Muscle of leg (tissue), 16 donors: Measurements from ENCODE around the gene RASGRF1. TPM values are rescaled to one million over a fixed set of nuclear protein-coding genes. Genes with fewer than 3 reads are reported as not detected.
A peak's percentile ranks its signal among the peaks of the same experiment; 100 is the strongest.

Experiments used
- DNase-seq: peaks from one replicate; pipeline ENCODE4 v3.0.0; 2013
- H3K27ac ChIP-seq: one replicate; pipeline ENCODE4 v1.5.1; 2013; ENCODE audit warnings: mild to moderate bottlenecking, low read length, control low read depth
- H3K27me3 ChIP-seq: one replicate; pipeline ENCODE4 v1.6.1; 2013; ENCODE audit warnings: low read length; ENCODE audit not compliant: control insufficient read depth, insufficient read depth
- H3K36me3 ChIP-seq: one replicate; pipeline ENCODE4 v1.6.1; 2013; ENCODE audit warnings: low read length; ENCODE audit not compliant: control insufficient read depth, insufficient read depth
- H3K4me1 ChIP-seq: one replicate; pipeline ENCODE4 v1.6.1; 2013; ENCODE audit warnings: low read length; ENCODE audit not compliant: control insufficient read depth, insufficient read depth
- H3K4me3 ChIP-seq: one replicate; pipeline ENCODE4 v1.5.1; 2013; ENCODE audit warnings: low read length, control low read depth
- H3K9me3 ChIP-seq: replicated peaks from 2 replicates; pipeline ENCODE4 v1.6.1; 2013; ENCODE audit warnings: low read depth, low read length; ENCODE audit not compliant: control insufficient read depth
- WGBS: methylation state at CpG from one replicate; pipeline ENCODE4 v1.1.5; 2013; ENCODE audit warnings: missing lambda C conversion rate; ENCODE audit not compliant: insufficient coverage; 5-methylcytosine and 5-hydroxymethylcytosine counted together
- long read RNA-seq, 11 donors: transcript quantifications; one replicate each; lab custom pipeline, GENCODE V29; 2026
- polyA plus RNA-seq, 8 donors: library from polyadenylated mRNA; unstranded; fragments of 120-200 nt; gene quantifications; one replicate each; pipeline versions ENCODE4 v1.2.1 to v1.2.3, GENCODE V29; 2013; ENCODE audit warnings: inconsistent platforms in 1 of 8, low replicate concordance in 1 of 8; ENCODE audit not compliant: insufficient read length in 8 of 8, insufficient read depth in 1 of 8
- total RNA-seq: library from RNA; stranded (reverse); fragments of 120-200 nt; gene quantifications from one replicate; pipeline ENCODE4 v1.2.4, GENCODE V29; 2013

The RASGRF1 gene
- total RNA-seq (0.13 TPM), polyA plus RNA-seq (under 1 TPM; 0.08 to 0.93 (median 0.23) TPM)
- long read RNA-seq, donor 1, result 0 reads
- long read RNA-seq, donor 2, result 0 reads
- long read RNA-seq, donor 3, result 0 reads
- long read RNA-seq, donor 4, result 0 reads
- long read RNA-seq, donor 5, result 0 reads
- long read RNA-seq, donor 6, result 0 reads
- long read RNA-seq, donor 7, result 0 reads
- long read RNA-seq, donor 8, result 0 reads
- long read RNA-seq, donor 9, result 0 reads
- long read RNA-seq, donor 10, result 0 reads
- long read RNA-seq, donor 11, result 0 reads

- peak within 1 kb of the TSS; percentile 10 for H3K4me3 ChIP-seq
- no peak within 1 kb of the TSS for H3K27ac ChIP-seq
- peaks cover 83% of the 10 kb centered on the region for H3K27me3 ChIP-seq
- under 1% methylated on average over 50 of the region's 61 CpGs for WGBS
- no peaks in the 10 kb centered on the region for H3K36me3 ChIP-seq
- H3K9me3 ChIP-seq, result no peaks in the 10 kb centered on the region
- DNase-seq, result peak; percentile 36
- H3K4me1 ChIP-seq, result peaks cover 20% of the 10 kb centered on the region
These were observed at the start of gene RASGRF1 for GRCh38 chr15:79090487-79091203. Gene RASGRF1 (minus strand): TSS chr15:79090780. CDS start chr15:79090498, 282 bp downstream.

GRCh38 chr15:79136434-79137046 lies 46.0 kb upstream of the RASGRF1 start:
- Histone ChIP-seq H3K36me3 (no peaks in the 10 kb centered on the region), H3K9me3 (no peaks in the 10 kb centered on the region), H3K27me3 (peaks cover 2% of the 10 kb centered on the region), H3K4me1 (no peaks in the 10 kb centered on the region), H3K27ac (no peak overlapping the region), H3K4me3 (no peak overlapping the region)
- DNase-seq, result no peak
- WGBS, result 40% methylated on average over 1 of the region's 3 CpGs

DNA sequence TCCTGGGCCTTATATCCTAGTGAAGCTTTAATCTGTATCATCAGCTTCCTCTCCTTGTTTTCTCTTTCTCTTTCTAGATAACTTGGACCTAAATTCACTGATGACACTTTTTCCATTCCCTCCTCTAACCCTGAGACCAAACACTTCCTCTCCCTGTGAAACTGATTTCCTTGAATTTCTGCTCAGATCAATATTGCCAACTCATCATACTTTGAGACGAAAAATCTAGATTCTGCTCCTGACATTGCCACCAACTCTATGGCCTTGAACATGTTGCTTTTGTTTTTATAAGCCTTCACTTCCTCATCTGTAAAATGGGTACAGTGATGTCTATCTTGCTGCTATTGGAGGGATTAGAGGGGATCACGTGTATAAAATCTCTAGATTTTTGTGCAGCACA lies 42.7 kb upstream of the RASGRF1 start:
- Histone ChIP-seq H3K27ac (no peak overlapping the region), H3K9me3 (peaks cover 3% of the 10 kb centered on the region), H3K36me3 (no peaks in the 10 kb centered on the region), H3K27me3 (peaks cover 5% of the 10 kb centered on the region), H3K4me3 (no peak overlapping the region), H3K4me1 (no peaks in the 10 kb centered on the region)
- no peak for DNase-seq
- no CpG with 5 or more reads among the region's 2 CpGs for WGBS

DNA sequence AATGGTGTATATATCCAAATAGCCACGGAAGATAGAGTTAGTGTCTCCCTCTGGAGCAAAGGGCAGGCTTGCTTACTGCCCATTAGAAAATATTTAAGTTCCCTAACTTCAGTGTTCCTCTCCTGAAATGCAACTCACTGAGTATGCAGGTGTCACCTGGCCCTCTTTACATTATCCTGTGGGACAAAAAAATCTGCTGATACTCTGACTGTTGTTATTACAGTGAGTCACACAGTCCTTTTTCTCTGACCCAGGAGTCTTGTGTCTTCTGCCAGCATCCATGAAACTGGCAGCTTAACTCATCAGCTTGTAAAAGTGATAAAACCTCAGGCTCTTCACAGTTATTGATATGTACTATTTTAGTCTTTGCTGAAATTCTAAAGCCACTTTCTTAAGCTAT lies 42.2 kb upstream of the RASGRF1 start:
- peaks cover 5% of the 10 kb centered on the region for H3K27me3 ChIP-seq
- no peak for DNase-seq
- no CpG with 5 or more reads among the region's 1 CpG for WGBS

DNA sequence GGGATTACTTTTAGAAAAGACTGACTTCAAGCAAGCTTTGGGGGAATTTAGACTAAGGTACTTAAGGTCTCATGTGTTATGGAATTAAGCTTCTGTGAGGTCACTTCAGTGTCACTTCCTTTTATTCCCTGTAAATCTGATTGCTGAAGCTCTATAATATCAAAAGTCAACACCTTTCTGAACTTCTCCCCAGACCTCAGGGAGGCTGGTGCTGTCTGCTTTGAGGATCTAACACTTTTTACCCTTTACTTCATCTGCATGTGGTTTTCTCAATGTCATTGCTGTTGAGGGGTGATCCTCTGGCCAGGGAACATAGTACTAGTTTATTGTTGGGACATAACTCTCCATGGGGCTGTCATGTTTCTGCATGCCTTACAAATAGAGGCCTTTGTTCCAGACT lies 41.8 kb upstream of the RASGRF1 start:
- H3K27ac ChIP-seq, result no peak overlapping the region
- DNase-seq, result no peak
- H3K4me1 ChIP-seq, result no peaks in the 10 kb centered on the region
- H3K36me3 ChIP-seq, result no peaks in the 10 kb centered on the region
- H3K9me3 ChIP-seq, result peaks cover 3% of the 10 kb centered on the region
- no peak overlapping the region for H3K4me3 ChIP-seq
- peaks cover 6% of the 10 kb centered on the region for H3K27me3 ChIP-seq

More for the DNA sequence above, 42.2 kb upstream of the RASGRF1 start:
- Histone ChIP-seq H3K4me3 (no peak overlapping the region), H3K27ac (no peak overlapping the region), H3K36me3 (no peaks in the 10 kb centered on the region), H3K9me3 (peaks cover 3% of the 10 kb centered on the region), H3K4me1 (no peaks in the 10 kb centered on the region)

DNA sequence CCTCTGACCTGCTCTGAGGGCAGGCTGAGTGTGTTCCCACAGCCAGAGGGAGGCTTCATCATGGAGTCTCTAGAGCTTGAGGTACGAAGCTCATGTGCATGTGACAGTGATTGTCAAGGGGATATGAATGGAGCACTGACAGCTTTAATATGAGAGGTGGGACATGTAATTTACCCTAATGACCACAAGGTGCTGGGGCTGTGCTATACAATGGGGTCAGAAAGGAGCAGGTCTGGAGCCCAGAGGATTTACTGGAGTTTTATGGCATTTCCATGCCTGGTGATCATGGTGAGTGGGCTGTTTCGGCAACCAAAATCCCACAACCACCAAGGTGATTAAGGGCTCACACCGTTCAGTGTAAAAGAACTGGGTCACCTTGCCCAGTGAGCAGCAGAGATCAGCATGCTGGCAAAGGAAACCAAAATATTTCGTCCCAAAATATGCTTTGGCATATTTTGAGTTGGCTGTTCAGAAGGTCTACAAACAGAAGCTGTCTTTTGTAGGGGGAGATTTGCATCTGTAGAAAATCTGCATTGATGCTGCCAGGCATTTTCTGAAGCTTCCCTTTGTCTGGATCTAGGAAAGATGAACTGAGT lies 40.1 kb upstream of the RASGRF1 start:
- Histone ChIP-seq H3K36me3 (no peaks in the 10 kb centered on the region), H3K27me3 (peaks cover 5% of the 10 kb centered on the region), H3K4me1 (no peaks in the 10 kb centered on the region), H3K27ac (no peak overlapping the region), H3K4me3 (no peak overlapping the region), H3K9me3 (peaks cover 3% of the 10 kb centered on the region)
- 56% methylated on average over 1 of the region's 4 CpGs for WGBS
- DNase-seq, result no peak

DNA sequence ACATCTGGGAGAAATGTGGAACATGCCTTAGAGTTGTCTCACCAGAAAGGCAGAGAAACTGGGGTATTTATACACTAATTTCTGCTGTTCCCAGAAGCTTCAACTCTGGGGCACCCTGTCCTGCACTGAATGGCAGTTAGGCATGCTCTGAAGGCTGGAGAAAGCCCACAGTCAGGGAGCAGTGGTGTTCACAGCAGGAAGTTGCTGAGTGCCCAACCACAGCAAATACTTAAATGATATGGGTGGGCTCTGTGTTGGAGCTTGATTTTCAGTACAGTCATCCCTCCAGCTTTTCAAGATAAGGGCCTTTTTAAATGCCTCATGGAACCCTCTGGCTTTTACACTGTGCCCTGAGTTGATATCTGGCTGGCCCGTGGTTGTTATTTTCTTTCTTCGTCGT lies 38.7 kb upstream of the RASGRF1 start:
- WGBS, result 92% methylated on average over 3 of the region's 3 CpGs
- Histone ChIP-seq H3K9me3 (peaks cover 3% of the 10 kb centered on the region), H3K27me3 (peaks cover 5% of the 10 kb centered on the region), H3K4me3 (no peak overlapping the region), H3K4me1 (no peaks in the 10 kb centered on the region), H3K36me3 (no peaks in the 10 kb centered on the region), H3K27ac (no peak overlapping the region)
- no peak for DNase-seq

DNA sequence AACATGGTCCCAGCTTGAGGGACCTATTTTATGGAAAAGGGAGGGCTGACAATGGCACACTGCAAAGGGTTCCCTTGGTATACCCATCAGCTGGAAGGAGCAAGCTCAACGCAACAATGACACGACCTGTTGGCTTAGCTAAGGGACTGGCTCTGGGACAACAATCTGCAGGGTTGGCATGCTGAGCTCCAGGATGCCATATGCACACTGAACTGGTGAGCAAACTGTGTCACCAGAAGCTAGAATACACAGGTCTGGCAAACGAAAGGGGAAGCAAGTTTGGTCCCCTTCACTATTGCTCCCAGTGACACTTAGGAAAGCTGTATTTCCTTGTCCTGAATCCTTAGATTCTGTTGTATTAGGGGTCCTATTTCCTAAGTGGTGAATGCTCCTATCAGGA lies 38.0 kb upstream of the RASGRF1 start:
- Histone ChIP-seq H3K27ac (no peak overlapping the region), H3K9me3 (peaks cover 3% of the 10 kb centered on the region), H3K4me3 (no peak overlapping the region), H3K36me3 (no peaks in the 10 kb centered on the region), H3K27me3 (peaks cover 5% of the 10 kb centered on the region), H3K4me1 (no peaks in the 10 kb centered on the region)
- no peak for DNase-seq
- WGBS, result 71% methylated on average over 2 of the region's 3 CpGs

GRCh38 chr15:79124388-79124787 lies 33.8 kb upstream of the RASGRF1 start:
- no peak overlapping the region for H3K27ac ChIP-seq
- no peak for DNase-seq
- H3K4me3 ChIP-seq, result no peak overlapping the region
- no peaks in the 10 kb centered on the region for H3K4me1 ChIP-seq
- peaks cover 9% of the 10 kb centered on the region for H3K27me3 ChIP-seq
- WGBS, result 17% methylated on average over 2 of the region's 3 CpGs
- H3K9me3 ChIP-seq, result no peaks in the 10 kb centered on the region
- no peaks in the 10 kb centered on the region for H3K36me3 ChIP-seq

GRCh38 chr15:79122991-79123390 lies 32.4 kb upstream of the RASGRF1 start:
- no peaks in the 10 kb centered on the region for H3K36me3 ChIP-seq
- WGBS, result 90% methylated on average over 2 of the region's 12 CpGs
- H3K4me3 ChIP-seq, result no peak overlapping the region
- H3K9me3 ChIP-seq, result no peaks in the 10 kb centered on the region
- H3K27me3 ChIP-seq, result peaks cover 6% of the 10 kb centered on the region
- DNase-seq, result no peak
- no peaks in the 10 kb centered on the region for H3K4me1 ChIP-seq
- H3K27ac ChIP-seq, result no peak overlapping the region
